ENCODE measurements around the gene TSFM. TPM values are rescaled to one million over a fixed set of nuclear protein-coding genes. Genes with fewer than 3 reads are reported as not detected.
A peak's percentile ranks its signal among the peaks of the same experiment; 100 is the strongest.

Gene TSFM
- total RNA-seq, 4 donors from 2014 or later = 9.4 to 21.2 (median 13.7) TPM

- no peaks in the 10 kb centered on the region for H3K9me3 ChIP-seq
- TF ChIP-seq POLR2A (IDR thresholded peaks at IDR 0.05) (no peak), CTCF (IDR thresholded peaks at IDR 0.05) (no peak)
- DNase-seq = peak in 2 of 3 donors; percentile 88 to 91
- peaks cover 0 to 34% (median 20%) of the 10 kb centered on the region in 4 donors for H3K4me1 ChIP-seq
- H3K36me3 ChIP-seq = no peaks in the 10 kb centered on the region
- peak overlapping the region; percentile 33 to 45 (median 38) for H3K4me3 ChIP-seq
- peak overlapping the region in 2 of 4 donors; percentile 78 to 80 for H3K27ac ChIP-seq
- peaks cover 0 to 37% of the 10 kb centered on the region in 2 donors for H3K27me3 ChIP-seq
Measured at GRCh38 chr12:57740656-57741412, 41.8 kb upstream of the TSFM start.

GRCh38 chr12:57741413-57741789, 41.2 kb upstream of the TSFM start:
- H3K27me3 ChIP-seq = peaks cover 0 to 33% of the 10 kb centered on the region in 2 donors
- H3K36me3 ChIP-seq = no peaks in the 10 kb centered on the region
- H3K4me1 ChIP-seq = peaks cover 0 to 30% (median 20%) of the 10 kb centered on the region in 4 donors
- DNase-seq = no peak
- peak overlapping the region; percentile 10 to 80 (median 66) for H3K27ac ChIP-seq
- TF ChIP-seq POLR2A (IDR thresholded peaks at IDR 0.05) = no peak
- no peaks in the 10 kb centered on the region for H3K9me3 ChIP-seq
- H3K4me3 ChIP-seq = peak overlapping the region; percentile 33 to 45 (median 38)

- peak overlapping the region; percentile 10 to 80 (median 66) for H3K27ac ChIP-seq
- H3K36me3 ChIP-seq = peaks cover 0 to 6% (median 0%) of the 10 kb centered on the region in 3 donors
- peaks cover 0 to 23% (median 19%) of the 10 kb centered on the region in 4 donors for H3K4me1 ChIP-seq
- peaks cover 0 to 26% of the 10 kb centered on the region in 2 donors for H3K27me3 ChIP-seq
- peak in 2 of 3 donors; percentile 83 to 89 for DNase-seq
- no peak for TF ChIP-seq POLR2A (IDR thresholded peaks at IDR 0.05)
- peak in 5 of 6 experiments; percentile 30 to 70 (median 38) for TF ChIP-seq CTCF (IDR thresholded peaks at IDR 0.05)
- no peaks in the 10 kb centered on the region for H3K9me3 ChIP-seq
- H3K4me3 ChIP-seq = peak overlapping the region; percentile 33 to 45 (median 38)
Measured at GRCh38 chr12:57741844-57742738, 40.5 kb upstream of the TSFM start.

GRCh38 chr12:57743769-57744168, 38.8 kb upstream of the TSFM start:
- Histone ChIP-seq H3K4me3 (no peak overlapping the region), H3K36me3 (peaks cover 0 to 23% (median 0%) of the 10 kb centered on the region in 3 donors), H3K27ac (peak overlapping the region in 1 of 4 donors; percentile 95), H3K9me3 (no peaks in the 10 kb centered on the region), H3K4me1 (peaks cover 0 to 20% (median 8%) of the 10 kb centered on the region in 4 donors), H3K27me3 (peaks cover 0 to 10% of the 10 kb centered on the region in 2 donors)
- DNase-seq = no peak
- TF ChIP-seq POLR2A (IDR thresholded peaks at IDR 0.05) = no peak
- no peak for TF ChIP-seq CTCF (IDR thresholded peaks at IDR 0.05)

- H3K36me3 ChIP-seq = peaks cover 0 to 28% (median 0%) of the 10 kb centered on the region in 3 donors
- DNase-seq = peak; percentile 54 to 85 (median 80)
- H3K9me3 ChIP-seq = no peaks in the 10 kb centered on the region
- peak overlapping the region; percentile 85 to 95 (median 95) for H3K27ac ChIP-seq
- peaks cover 0 to 4% of the 10 kb centered on the region in 2 donors for H3K27me3 ChIP-seq
- TF ChIP-seq CTCF (IDR thresholded peaks at IDR 0.05) (no peak), POLR2A (IDR thresholded peaks at IDR 0.05) (no peak)
- H3K4me3 ChIP-seq = peak overlapping the region; percentile 62 to 85 (median 79)
- peaks cover 0 to 20% (median 8%) of the 10 kb centered on the region in 4 donors for H3K4me1 ChIP-seq
Measured at GRCh38 chr12:57744194-57744776, 38.3 kb upstream of the TSFM start.
